GM18870 (cell line): Measurements from ENCODE around the gene TSPAN14.
"Not testable (repeated sequence)": the region's sequence is repeated elsewhere in the genome, so short reads cannot be mapped to it uniquely, and the experiment has no call there.

Source experiments
- ATAC-seq: cut with Tn5 transposase; IDR thresholded peaks from one replicate; pipeline ENCODE4 v1.9.1; 2021; ENCODE audit warnings: moderate library complexity; ENCODE audit not compliant: unreplicated experiment

The TSPAN14 gene

GRCh38 chr10:80468002-80468401 lies 13.9 kb downstream of the TSPAN14 start:
- no peak for ATAC-seq

- ATAC-seq: no peak
Observed at GRCh38 chr10:80468806-80469421, 14.8 kb downstream of the TSPAN14 start.

- ATAC-seq: no peak
Observed at GRCh38 chr10:80470266-80470665, 16.2 kb downstream of the TSPAN14 start.

GRCh38 chr10:80471001-80471400 lies 16.9 kb downstream of the TSPAN14 start:
- no peak for ATAC-seq

GRCh38 chr10:80471715-80472233 lies 17.7 kb downstream of the TSPAN14 start:
- peak; percentile 65 for ATAC-seq

- ATAC-seq: peak; percentile 98
Observed at GRCh38 chr10:80472234-80473095, 18.4 kb downstream of the TSPAN14 start.

GRCh38 chr10:80473096-80473657 lies 19.1 kb downstream of the TSPAN14 start:
- ATAC-seq: no peak

- no peak for ATAC-seq
Observed at GRCh38 chr10:80473692-80474596, 19.8 kb downstream of the TSPAN14 start.

GRCh38 chr10:80474597-80474910 lies 20.4 kb downstream of the TSPAN14 start:
- no peak for ATAC-seq

- ATAC-seq: no peak
Observed at GRCh38 chr10:80474941-80475340, 20.8 kb downstream of the TSPAN14 start.

GRCh38 chr10:80475641-80476040 lies 21.5 kb downstream of the TSPAN14 start:
- not testable (repeated sequence) for ATAC-seq

- ATAC-seq: no peak
Observed at GRCh38 chr10:80476685-80477084, 22.6 kb downstream of the TSPAN14 start.

- no peak for ATAC-seq
Observed at GRCh38 chr10:80477813-80478212, 23.7 kb downstream of the TSPAN14 start.

GRCh38 chr10:80480373-80480772 lies 26.3 kb downstream of the TSPAN14 start:
- not testable (repeated sequence) for ATAC-seq

GRCh38 chr10:80480852-80481251 lies 26.7 kb downstream of the TSPAN14 start:
- no peak for ATAC-seq

- no peak for ATAC-seq
Observed at GRCh38 chr10:80484243-80484642, 30.1 kb downstream of the TSPAN14 start.

- no peak for ATAC-seq
Observed at GRCh38 chr10:80484676-80485075, 30.6 kb downstream of the TSPAN14 start.

GRCh38 chr10:80485076-80485945 lies 31.2 kb downstream of the TSPAN14 start:
- no peak for ATAC-seq

- no peak for ATAC-seq
Observed at GRCh38 chr10:80485946-80486764, 32.0 kb downstream of the TSPAN14 start.
